ENCODE measurements around the gene HTR3D. TPM values are rescaled to one million over a fixed set of nuclear protein-coding genes. Genes with fewer than 3 reads are reported as not detected.

The HTR3D gene
- total RNA-seq, result not detected in 2 replicates

DNA sequence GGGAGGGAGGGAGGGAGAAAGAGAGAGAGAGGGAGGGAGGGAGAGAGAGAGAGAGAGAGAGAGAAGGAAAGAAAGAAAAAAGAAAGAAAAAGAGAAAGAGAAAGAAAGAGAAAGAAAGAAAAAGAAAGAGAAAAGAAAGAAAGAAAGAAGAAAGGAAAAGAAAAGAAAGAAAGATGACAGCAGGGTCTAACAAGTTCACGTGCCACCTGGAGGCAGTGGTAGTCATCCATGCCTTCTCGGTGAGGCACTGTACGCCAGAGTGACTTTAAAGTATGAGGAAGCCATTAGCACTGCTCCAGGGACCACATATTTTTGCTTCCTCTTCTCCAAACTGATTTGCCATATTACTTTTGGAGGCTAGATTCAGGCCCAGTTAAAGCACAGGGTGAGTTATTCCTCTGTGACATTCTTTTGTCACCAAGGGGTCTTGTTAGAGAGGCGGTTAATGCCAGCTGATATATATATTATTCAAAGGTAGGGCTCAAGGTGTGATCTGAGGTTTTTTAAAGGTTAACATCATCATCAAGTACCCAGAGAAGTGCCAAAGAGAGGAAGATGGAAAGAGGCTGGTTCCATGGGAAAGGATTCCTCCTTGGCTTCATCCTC, at the start of gene HTR3D:
HTR3D (plus strand) TSS at position 556 of the 606 bp plus-strand sequence; CDS start at position 556, 0 bp downstream.

GRCh38 chr3:184017672-184018423, 13.7 kb upstream of the HTR3D start, which contains the start of gene ABCC5:
Gene ABCC5, minus strand, starts transcription at chr3:184017884. Its CDS starts 3,492 bp downstream, at chr3:184014392.

GRCh38 chr3:184052767-184053166, 21.2 kb downstream of the HTR3D start, which contains the start of gene HTR3C:
Gene HTR3C, plus strand, starts transcription at chr3:184053047. Its CDS starts 34 bp downstream, at chr3:184053081.

Other genes with a start within 250 kb of the HTR3D start
- gene MAP6D1, start 206.2 kb upstream of the HTR3D start, total RNA-seq, result 2.0 and 6.9 TPM in 2 replicates
- 35.4 and 43.9 TPM in 2 replicates for gene PARL, start 146.9 kb upstream of the HTR3D start, total RNA-seq
- gene ABCC5, start 13.9 kb upstream of the HTR3D start, total RNA-seq, result 7.0 and 16.4 TPM in 2 replicates
- gene HTR3C, start 21.3 kb downstream of the HTR3D start, total RNA-seq, result not detected in 2 replicates
- gene HTR3E, start 65.3 kb downstream of the HTR3D start, total RNA-seq, result not detected in 2 replicates
- 9.3 and 27.5 TPM in 2 replicates for gene EIF2B5, start 103.6 kb downstream of the HTR3D start, total RNA-seq
- 51.8 and 57.9 TPM in 2 replicates for gene DVL3, start 123.6 kb downstream of the HTR3D start, total RNA-seq
- gene AP2M1, start 143.1 kb downstream of the HTR3D start, total RNA-seq, result 319 and 405 TPM in 2 replicates
- gene ABCF3, start 154.5 kb downstream of the HTR3D start, total RNA-seq, result 50.2 and 73.2 TPM in 2 replicates
- gene VWA5B2, start 197.8 kb downstream of the HTR3D start, total RNA-seq, result not detected in 2 replicates
- gene ALG3, start 217.2 kb downstream of the HTR3D start, total RNA-seq, result 65.1 and 65.7 TPM in 2 replicates
- 6.1 and 6.5 TPM in 2 replicates for gene EEF1AKMT4, start 217.9 kb downstream of the HTR3D start, total RNA-seq
- 0.12 TPM in 1 of 2 replicates, not detected in the other for gene CAMK2N2, start 229.8 kb downstream of the HTR3D start, total RNA-seq
- gene ECE2, start 244.3 kb downstream of the HTR3D start, total RNA-seq, result not detected in 2 replicates